Amniotic stem cell (primary cell): ENCODE results near the gene ZMYND8.

ENCODE experiments used
- DNase-seq: peaks from one replicate; lab custom pipeline; 2025; lab: John Stamatoyannopoulos, UW

Gene ZMYND8

GRCh38 chr20:47353692-47354463 lies 2.6 kb downstream of the ZMYND8 start:
- DNase-seq, result no peak

GRCh38 chr20:47353239-47353691 lies 3.2 kb downstream of the ZMYND8 start:
- no peak for DNase-seq

GRCh38 chr20:47352332-47353238 lies 3.9 kb downstream of the ZMYND8 start:
- DNase-seq, result no peak

- DNase-seq, result no peak
Observed at GRCh38 chr20:47351643-47352331, 4.7 kb downstream of the ZMYND8 start.

GRCh38 chr20:47350691-47351545 lies 5.6 kb downstream of the ZMYND8 start:
- no peak for DNase-seq

GRCh38 chr20:47350181-47350550 lies 6.3 kb downstream of the ZMYND8 start:
- DNase-seq, result no peak

- DNase-seq, result no peak
Observed at GRCh38 chr20:47349365-47350180, 6.9 kb downstream of the ZMYND8 start.

GRCh38 chr20:47348539-47349142 lies 7.9 kb downstream of the ZMYND8 start:
- no peak for DNase-seq

- DNase-seq, result no peak
Observed at GRCh38 chr20:47347661-47348435, 8.7 kb downstream of the ZMYND8 start.

- no peak for DNase-seq
Observed at GRCh38 chr20:47346172-47346571, 10.3 kb downstream of the ZMYND8 start.

GRCh38 chr20:47345214-47345613 lies 11.3 kb downstream of the ZMYND8 start:
- no peak for DNase-seq

- no peak for DNase-seq
Observed at GRCh38 chr20:47343007-47343472, 13.5 kb downstream of the ZMYND8 start.

- no peak for DNase-seq
Observed at GRCh38 chr20:47338131-47338628, 18.3 kb downstream of the ZMYND8 start.

- DNase-seq, result no peak
Observed at GRCh38 chr20:47337413-47337812, 19.1 kb downstream of the ZMYND8 start.

GRCh38 chr20:47336129-47336754 lies 20.3 kb downstream of the ZMYND8 start:
- DNase-seq, result no peak

GRCh38 chr20:47335251-47336128 lies 21.0 kb downstream of the ZMYND8 start:
- DNase-seq, result no peak

- peak; percentile 85 for DNase-seq
Observed at GRCh38 chr20:47334022-47334551, 22.4 kb downstream of the ZMYND8 start.
